ENCODE data around the gene AKNAD1. TPM values are rescaled to one million over a fixed set of nuclear protein-coding genes. Genes with fewer than 3 reads are reported as not detected.

The AKNAD1 gene
- total and polyA plus RNA-seq, 2 of the 4 experiments (the other 2 are of a cell fraction) = 0.07 to 0.18 TPM

GRCh38 chr1:108819878-108820277, 37.0 kb downstream of the AKNAD1 start:
- H4K8ac ChIP-seq (ENCODE audit: low read depth in 2 of 2, low read length in 2 of 2) = no peak overlapping the region
- no peak overlapping the region for H2AFZ ChIP-seq (replicated peaks; ENCODE audit: low read length, poor library complexity)
- no peak overlapping the region for H3K56ac ChIP-seq (ENCODE audit: extremely low read depth, insufficient read depth, low read length)
- POLR2A ChIA-PET (ENCODE audit: unreplicated experiment) = no interaction called here
- H3K27ac ChIP-seq (ENCODE audit: insufficient read depth, low read length) = no peak overlapping the region
- H3K4me1 ChIP-seq (ENCODE audit: control insufficient read depth, insufficient read depth, low read length) = peaks cover 8% of the 10 kb centered on the region
- no peaks in the 10 kb centered on the region for H3K36me3 ChIP-seq (ENCODE audit: control insufficient read depth, insufficient read depth, low read length)
- no peak overlapping the region for H3K4me2 ChIP-seq (ENCODE audit: low read depth, low read length)
- no peak overlapping the region for H3K14ac ChIP-seq (replicated peaks; ENCODE audit: low read depth, low read length)
- H2AK9ac ChIP-seq (replicated peaks; ENCODE audit: low read depth, low read length, poor library complexity) = no peak overlapping the region
- 69% methylated on average over 4 of the region's 5 CpGs; no CpG with 5 or more reads in 1 of the 2 experiments for WGBS, 2 experiments (ENCODE audit: extremely low coverage in 2 of 2, insufficient read length in 1 of 2)
- no peak overlapping the region for H2BK120ac ChIP-seq (ENCODE audit: low read depth, low read length)
- H3K18ac ChIP-seq (ENCODE audit: low read depth, low read length) = no peak overlapping the region
- TF ChIP-seq ELK1 (IDR thresholded peaks at IDR 0.05; ENCODE audit: borderline replicate concordance, low read depth, low read length) (no peak), USF2 (IDR thresholded peaks at IDR 0.05; ENCODE audit: low read depth, low read length) (no peak), MAZ (IDR thresholded peaks at IDR 0.05; ENCODE audit: borderline replicate concordance, low read depth, low read length) (no peak), NFE2L2 (IDR thresholded peaks at IDR 0.05; ENCODE audit: low read depth, low read length) (no peak), RFX5 (IDR thresholded peaks at IDR 0.05; ENCODE audit: low read depth, low read length) (no peak), CEBPB (IDR thresholded peaks at IDR 0.05; ENCODE audit: low read depth, low read length) (no peak), CTCF (conservative IDR thresholded peaks at IDR 0.05; ENCODE audit: low read depth, low read length) (no peak), RAD21 (IDR thresholded peaks at IDR 0.05; ENCODE audit: low read length) (no peak)
- H3K79me1 ChIP-seq (ENCODE audit: low read depth in 1 of 2, low read length in 2 of 2) = no peaks in the 10 kb centered on the region
- no peak overlapping the region for H2BK15ac ChIP-seq (ENCODE audit: low read depth, low read length)
- peaks cover 3% of the 10 kb centered on the region for H3K9me1 ChIP-seq (ENCODE audit: insufficient read depth, low read length)
- no peaks in the 10 kb centered on the region for H3K27me3 ChIP-seq (ENCODE audit: control insufficient read depth, insufficient read depth, low read length)
- H3K4me3 ChIP-seq (ENCODE audit: insufficient read depth, low read depth, low read length) = no peak overlapping the region
- H2AK5ac ChIP-seq (ENCODE audit: low read depth, low read length) = no peak overlapping the region
- BruUV-seq (replicated peaks) = no TSS peak
- no peaks in the 10 kb centered on the region for H3K9me3 ChIP-seq (ENCODE audit: control insufficient read depth, insufficient read depth, low read length)
- DNase-seq (no peak), ATAC-seq (ENCODE audit: low read depth) (no peak)
- no peak overlapping the region for H3K4ac ChIP-seq (ENCODE audit: low read depth, low read length)
- no peak overlapping the region for H3K23ac ChIP-seq (ENCODE audit: low read depth, low read length)
- in situ Hi-C loops (cut with MboI; ENCODE audit: low sequenced_read_pairs) = no loop called here
- no peak overlapping the region for H3K9ac ChIP-seq (ENCODE audit: low read depth, low read length)
- intact Hi-C loops (cut with micrococcal nuclease) = no loop called here
- no peaks in the 10 kb centered on the region for H4K20me1 ChIP-seq (ENCODE audit: insufficient read depth, low read length)
- no peak overlapping the region for H4K5ac ChIP-seq (ENCODE audit: low read depth, low read length)
- H2BK20ac ChIP-seq (ENCODE audit: low read depth, low read length) = no peak overlapping the region
- dilution Hi-C loops (cut with HindIII; ENCODE audit: low sequenced_read_pairs, unreplicated experiment) = no loop called here
- no peak overlapping the region for H4K91ac ChIP-seq (ENCODE audit: insufficient read depth, low read depth, low read length)
- CTCF ChIA-PET = no interaction called here
- no peak overlapping the region for H2BK5ac ChIP-seq (ENCODE audit: low read depth, low read length, poor library complexity, severe bottlenecking)

All from IMR-90 (cell line).